GDM1 (cell line): ENCODE data around the gene VARS2.
"Not testable (repeated sequence)": the region's sequence is repeated elsewhere in the genome, so short reads cannot be mapped to it uniquely, and the experiment has no call there.

Experiments
- DNase-seq: peaks from one replicate; lab custom pipeline; 2025; lab: John Stamatoyannopoulos, UW

VARS2 gene

GRCh38 chr6:30962716-30963115 lies 48.7 kb downstream of the VARS2 start:
- no peak for DNase-seq

- DNase-seq: no peak
Measured at GRCh38 chr6:30963641-30964040, 49.6 kb downstream of the VARS2 start.

- no peak for DNase-seq
Measured at GRCh38 chr6:30964075-30964474, 50.0 kb downstream of the VARS2 start.

GRCh38 chr6:30965140-30965601 lies 51.1 kb downstream of the VARS2 start:
- DNase-seq: no peak

- DNase-seq: no peak
Measured at GRCh38 chr6:30966154-30966553, 52.1 kb downstream of the VARS2 start.

- not testable (repeated sequence) for DNase-seq
Measured at GRCh38 chr6:30969171-30969570, 55.1 kb downstream of the VARS2 start.

GRCh38 chr6:30970946-30971345 lies 56.9 kb downstream of the VARS2 start:
- no peak for DNase-seq

GRCh38 chr6:30972816-30973215 lies 58.8 kb downstream of the VARS2 start:
- no peak for DNase-seq

- no peak for DNase-seq
Measured at GRCh38 chr6:30974490-30975252, 60.6 kb downstream of the VARS2 start.
